HG03439 (cell line): ENCODE data around the gene RAB28.

ENCODE experiments used
- ATAC-seq: cut with Tn5 transposase; IDR thresholded peaks from one replicate; pipeline ENCODE4 v1.9.1; 2021; ENCODE audit warnings: mild to moderate bottlenecking, moderate library complexity; ENCODE audit not compliant: unreplicated experiment

RAB28 gene

DNA sequence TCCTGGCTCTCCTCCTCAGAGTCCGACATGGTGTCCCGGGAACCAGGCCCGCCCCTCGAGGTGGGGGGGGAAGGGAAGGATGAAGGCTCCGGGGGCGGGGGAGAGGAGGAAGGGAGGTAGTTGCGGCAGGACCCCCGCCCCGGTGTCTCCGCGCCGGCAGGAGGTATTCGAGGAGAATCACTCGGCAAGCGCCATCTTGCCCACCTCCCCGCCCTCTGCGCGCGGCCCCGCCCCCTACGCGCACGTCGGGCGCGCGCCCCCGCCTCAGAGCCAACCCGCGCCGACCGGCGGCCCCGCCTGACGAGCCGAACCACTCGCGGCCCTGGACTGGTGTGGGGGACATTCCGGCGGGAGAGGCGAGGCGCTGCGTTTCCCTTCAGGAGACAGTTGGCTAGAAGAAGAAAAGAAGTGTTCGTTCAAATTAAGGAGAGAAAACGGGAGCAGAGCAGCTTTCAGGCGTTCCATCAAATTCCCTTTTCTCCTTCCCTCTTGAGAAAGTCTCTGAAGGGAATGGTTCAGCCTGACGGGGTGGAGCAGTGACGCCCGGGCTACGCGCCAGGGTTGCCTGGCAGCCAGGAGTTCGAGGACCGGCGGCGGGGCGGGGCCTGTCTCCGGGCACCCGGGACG, at the start of gene RAB28:
RAB28 (minus strand) TSS at position 219 of the 627 bp plus-strand sequence.
- ATAC-seq: peak; percentile 98

DNA sequence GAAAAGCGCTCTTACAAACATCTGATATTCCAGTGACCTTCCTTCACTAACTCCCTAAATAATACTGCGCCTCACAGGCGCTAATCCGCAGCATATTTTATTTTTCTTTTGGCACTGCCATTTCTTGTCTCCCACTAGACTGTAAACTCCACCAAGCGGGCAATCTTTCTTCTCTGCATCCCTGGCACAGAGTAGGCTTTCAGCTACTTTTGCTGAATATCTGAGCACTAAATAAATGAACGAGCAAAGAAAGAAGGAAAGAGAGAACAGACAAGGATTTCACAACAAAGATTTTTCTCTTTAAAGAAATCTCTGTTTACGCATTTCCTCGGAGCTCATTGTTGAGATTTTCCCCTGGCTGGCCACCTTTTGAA, 47.5 kb upstream of the RAB28 start:
- no peak for ATAC-seq

DNA sequence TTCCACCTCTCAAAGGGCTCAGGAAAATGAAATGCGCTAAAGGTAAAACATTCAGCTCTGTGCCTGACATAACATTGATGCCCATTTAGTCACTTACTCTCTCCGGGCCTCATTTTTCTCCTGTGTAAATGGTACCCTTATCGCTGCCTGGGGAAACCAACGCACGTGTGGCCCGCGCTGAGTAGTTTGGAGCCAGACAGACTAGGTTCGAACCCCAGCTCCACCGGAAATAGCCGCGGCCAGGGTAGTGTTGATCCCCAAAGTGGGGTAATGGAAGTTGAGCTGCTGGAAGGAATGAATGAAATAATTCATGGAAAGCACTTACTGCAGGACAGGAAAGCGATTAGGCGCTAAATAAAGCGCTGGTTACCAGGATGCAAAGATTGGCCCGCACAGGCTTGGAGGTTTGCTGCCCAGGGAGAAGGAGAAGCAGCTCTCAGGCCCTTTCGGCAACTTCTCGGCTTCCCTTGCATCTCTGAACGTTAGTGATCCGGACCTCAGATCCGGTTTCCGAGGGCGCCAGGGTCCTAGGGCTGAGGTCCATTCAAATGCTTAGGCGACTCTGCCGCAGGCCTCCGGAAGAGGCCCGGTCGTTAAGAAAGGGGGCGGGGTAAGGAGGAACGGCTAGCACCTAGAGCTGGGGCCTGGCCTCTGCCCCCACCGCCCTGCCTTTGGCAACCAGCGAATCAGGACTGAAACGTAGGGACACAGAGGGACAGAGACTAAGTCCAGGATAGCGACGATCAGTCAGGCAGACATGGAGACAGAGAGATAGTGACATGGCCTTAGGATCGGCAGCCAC, 46.9 kb upstream of the RAB28 start:
- ATAC-seq: no peak

DNA sequence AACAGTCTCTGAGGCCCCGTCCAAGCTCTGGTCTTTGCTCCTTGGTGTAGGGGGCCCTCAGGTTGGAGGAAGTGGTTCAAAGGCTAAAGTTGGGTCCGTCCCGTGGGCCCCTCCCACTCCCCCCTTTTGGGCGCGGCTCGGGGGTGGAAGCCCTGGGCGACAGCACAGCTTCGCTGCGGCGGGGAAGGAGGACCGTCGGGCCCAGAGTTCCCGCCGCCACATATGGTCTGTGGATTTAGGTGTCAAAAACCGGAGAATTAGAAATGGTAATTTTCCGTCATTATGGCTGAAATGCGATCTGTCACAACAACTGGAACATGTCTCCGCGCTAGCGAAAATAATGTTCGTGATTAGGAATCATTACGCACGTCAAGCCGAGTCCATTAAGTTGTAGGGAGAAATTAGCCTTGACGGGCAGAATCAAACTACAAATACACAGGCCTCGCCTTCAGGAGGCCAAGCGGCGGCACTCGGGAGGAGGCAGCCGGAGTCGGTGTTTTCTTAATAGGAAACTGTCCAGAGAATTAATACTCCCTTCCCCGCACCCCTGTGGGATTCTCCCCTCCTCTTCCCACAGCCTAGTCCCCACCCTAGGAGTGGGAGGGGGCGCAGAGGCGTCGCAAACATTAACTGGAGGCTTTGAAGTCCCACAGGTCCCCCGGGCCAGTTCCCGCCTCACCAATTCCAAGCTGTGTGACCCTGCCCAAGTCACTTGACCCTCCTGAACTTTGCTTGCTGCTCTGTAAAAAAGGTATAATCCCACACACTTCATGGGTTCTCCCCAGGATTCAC, 45.2 kb upstream of the RAB28 start:
- no peak for ATAC-seq

DNA sequence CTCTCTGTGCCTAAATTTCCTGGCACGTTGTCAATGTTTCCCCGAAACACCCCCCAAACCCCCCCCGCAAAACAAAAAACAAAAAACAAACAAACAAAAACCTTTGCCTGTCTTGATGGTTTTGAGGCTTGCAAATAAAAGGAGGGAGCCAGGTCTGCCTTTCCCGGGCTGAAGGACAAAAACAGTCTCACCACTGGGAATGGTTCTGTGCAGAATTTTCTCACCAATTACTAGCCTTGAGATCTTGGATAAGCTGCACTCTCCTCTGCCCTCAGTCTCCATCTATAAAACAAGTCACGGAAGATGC, 44.6 kb upstream of the RAB28 start:
- ATAC-seq: no peak

DNA sequence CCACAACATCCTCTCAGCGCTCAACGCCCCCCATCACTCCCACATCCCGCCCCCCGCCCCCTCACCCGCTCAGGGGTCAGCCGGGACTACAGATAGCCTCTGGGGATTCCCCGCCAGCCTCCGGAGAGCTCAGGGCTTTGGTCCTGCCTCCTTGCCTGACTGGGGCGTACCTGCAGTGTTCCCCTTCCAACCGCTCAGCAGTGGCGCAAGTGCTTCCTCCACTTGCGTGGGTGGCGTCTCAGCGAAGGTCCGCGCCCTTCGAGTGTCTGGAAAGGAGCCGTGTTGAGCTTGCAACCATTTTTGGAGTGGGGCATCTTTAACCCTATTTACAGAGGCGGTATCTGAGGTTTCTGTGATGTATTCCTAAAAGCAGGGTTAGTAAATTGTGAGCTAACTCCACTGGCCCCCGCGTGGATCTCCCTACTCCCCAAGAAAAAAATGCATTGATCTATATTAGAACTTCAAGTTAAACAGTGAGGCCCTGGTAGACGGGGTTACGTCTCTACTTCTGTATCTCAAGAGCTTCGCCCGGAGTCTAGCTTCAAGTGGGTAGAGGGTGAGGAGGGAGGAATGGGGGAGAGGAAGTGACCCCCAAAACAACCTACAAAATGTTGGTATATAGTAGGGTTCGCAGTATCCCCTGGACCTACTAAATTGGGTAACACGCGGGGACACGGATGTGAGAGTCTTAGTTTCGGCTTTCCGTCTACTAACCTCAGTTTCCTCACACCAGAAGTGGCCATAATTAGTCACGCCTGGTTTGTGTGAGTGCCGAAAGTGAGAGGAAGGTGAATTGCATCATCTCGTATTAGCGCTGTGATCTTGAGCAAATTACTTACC, 44.1 kb upstream of the RAB28 start:
- peak; percentile 88 for ATAC-seq

DNA sequence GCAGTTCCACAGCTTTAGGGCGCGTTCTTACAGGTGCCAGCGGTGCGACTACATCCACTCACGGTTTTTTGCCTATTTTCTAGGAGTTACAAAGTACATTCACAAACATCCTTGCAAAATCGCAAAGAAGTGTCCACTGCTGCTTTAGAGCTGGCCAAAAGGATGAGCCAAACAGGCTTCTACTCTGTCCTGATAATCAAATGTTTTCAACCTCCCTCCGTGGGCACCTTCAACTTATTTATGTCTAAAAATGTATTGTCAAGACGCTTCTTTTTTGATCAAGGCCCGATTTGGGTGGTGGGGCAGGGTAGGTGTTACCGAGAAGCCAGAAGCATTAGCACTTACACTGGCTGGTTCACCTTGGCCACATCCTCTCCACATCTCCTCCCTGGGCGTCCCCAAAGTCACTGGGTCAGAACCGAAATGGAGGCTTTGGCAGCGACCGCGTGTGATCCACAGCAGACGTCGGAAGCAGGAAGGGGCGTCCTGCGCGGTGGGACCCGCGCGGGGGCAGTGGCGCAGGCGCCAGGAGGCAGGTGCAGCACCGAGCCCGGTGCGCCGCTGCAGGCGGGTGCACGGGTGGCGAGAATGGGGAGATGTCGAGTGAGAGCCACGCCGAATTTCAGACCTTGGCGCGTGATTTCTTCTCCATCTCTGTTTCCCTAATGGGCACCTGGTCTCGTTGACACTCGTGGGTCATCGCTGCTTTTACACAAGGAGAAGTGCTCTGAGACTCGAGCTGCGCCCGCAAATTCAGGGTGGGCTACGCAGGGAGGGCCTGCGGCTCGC, 43.2 kb upstream of the RAB28 start:
- ATAC-seq: no peak

DNA sequence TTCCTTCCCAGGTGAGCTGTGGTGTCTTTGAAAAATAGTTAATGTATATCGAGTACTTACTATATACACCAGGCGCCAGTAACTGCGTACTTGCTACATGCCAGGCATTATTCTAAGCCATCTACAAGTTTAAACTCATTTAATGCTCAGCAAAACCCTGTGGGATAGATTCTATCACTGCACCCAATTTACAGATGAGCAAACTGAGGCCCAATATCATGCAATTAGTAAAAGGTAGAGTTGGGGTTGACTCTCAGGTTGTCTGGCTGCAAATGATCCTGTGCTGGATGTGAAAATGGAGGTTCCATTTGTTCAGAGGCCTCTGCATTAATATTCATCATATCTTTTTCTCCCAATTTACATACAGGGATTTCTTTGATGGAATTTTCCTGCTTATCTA, 42.5 kb upstream of the RAB28 start:
- ATAC-seq: no peak

DNA sequence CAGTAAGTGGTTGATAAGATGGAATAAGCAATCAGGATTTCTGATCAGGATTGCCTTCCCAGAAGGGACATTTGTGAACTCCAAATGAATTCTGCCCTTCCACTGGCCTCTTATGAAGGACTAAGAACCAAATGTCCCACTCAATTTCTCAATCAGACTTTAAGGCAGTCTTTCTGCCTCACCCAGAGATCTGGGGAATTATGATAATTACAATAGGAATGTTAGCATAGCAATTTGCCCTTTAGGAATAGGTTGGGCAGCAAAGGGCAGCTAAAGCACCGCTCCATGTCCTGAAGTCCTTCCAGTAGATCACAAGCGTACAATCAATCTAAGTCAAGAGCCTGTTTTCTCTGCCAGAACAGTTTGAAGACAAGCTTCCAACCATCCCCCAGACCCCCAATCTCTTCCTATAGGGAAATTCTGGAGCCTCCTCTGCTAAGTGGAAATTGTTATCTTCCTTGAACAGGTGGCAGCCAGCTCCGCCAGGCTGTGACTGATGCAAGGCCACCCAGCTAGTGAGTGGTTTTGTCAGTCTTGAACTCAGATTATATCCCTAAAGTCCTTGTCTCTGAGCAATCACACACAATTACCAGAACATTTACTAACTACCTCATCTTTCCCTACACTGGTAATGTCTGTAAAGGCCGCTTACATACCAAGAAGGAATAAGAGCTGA, 41.6 kb upstream of the RAB28 start:
- ATAC-seq: no peak

DNA sequence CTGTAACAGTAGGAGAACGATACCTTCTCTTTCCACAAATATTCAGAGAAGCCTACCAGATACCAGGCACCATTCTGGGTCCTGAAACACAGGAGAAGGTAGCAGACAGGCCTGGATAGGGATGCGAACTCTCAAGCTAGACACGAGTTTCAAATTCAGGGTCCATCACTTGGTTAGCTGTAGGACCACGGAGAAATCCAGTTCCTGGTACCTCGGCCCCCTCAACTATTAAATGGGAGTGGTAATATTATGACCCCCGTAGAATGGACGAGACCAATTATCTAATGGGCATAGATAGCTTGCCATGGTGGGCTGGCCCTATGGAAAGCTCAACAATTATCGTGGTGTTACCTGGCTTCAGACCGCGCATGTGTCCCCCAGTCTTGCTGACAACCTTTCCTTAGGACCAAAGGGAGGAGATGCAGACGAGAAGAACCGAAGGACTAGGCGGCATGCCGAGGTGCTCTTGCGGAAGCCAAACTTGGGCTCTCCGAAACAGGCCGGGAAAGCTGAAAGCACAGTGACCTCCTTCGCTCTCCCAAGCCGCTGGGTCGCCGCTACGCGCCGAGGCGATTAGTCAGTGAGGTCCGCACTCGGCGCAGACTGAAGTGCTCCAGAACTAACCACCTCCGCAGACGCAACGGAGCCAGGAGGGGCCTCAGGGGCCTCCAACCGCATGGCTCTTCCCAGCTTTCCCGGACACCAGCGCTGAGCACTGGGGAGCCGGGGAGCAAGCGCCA, 40.5 kb upstream of the RAB28 start:
- no peak for ATAC-seq

DNA sequence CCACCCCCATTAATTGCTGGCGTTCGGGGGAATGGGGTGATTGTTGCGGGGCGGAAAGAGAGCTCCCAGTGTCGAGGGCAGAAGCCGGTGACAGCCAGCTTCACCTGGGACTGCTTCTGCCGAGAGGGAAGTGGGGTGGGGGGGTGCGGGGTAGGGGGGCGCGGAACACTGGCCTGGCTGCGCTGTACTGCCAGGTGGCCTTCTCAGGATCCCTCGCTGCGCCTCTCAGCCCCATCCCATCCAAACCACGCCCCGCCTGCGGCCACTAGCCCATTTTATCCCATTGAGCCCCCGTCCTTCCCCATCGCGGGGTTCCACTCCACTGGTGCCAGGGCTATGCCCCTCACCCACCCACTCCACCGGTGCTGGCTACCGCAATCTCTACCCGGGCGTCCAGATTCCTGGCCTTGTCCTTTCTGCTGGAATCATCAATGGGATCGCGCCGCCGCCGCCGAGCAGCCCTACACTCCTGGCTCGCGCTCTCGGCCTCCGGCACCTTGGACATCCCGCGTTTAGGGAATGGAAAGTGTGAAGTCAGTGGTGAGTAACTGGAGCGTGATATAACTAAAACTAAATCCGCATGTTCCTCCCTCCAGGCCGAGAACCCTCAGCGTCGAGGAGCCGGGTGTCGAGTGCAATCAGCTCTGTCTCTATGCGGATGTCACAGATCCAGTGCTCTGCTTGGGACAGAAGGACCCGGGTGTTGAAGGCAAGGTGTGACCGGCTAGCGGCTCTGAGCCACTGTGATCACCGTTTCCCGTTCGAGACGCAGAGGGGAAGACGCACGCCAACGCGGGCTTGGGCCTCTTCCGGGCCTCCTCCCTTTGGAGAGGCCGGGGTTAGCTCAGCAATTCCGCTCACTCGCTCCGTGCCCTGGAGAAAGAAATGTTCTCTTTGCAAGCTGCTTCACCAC, 39.7 kb upstream of the RAB28 start:
- ATAC-seq: no peak

DNA sequence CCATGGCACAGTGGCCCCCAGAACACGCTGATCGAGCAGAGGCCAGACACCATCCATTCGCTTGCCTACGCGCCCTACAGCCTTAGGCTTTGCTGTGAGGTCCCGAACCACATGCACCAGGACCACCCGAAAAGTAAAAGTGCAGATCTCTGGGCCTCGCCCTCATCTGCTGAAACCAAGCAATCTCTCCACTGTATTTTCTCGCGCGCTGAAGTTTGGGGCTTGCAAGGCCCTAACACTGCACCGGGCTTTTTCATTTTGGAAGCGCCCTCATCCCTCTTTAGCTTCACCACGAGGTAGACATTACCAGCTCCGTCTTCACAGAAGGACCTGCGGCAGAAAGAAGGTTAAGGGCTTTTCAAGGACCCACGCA, 39.0 kb upstream of the RAB28 start:
- ATAC-seq: no peak

DNA sequence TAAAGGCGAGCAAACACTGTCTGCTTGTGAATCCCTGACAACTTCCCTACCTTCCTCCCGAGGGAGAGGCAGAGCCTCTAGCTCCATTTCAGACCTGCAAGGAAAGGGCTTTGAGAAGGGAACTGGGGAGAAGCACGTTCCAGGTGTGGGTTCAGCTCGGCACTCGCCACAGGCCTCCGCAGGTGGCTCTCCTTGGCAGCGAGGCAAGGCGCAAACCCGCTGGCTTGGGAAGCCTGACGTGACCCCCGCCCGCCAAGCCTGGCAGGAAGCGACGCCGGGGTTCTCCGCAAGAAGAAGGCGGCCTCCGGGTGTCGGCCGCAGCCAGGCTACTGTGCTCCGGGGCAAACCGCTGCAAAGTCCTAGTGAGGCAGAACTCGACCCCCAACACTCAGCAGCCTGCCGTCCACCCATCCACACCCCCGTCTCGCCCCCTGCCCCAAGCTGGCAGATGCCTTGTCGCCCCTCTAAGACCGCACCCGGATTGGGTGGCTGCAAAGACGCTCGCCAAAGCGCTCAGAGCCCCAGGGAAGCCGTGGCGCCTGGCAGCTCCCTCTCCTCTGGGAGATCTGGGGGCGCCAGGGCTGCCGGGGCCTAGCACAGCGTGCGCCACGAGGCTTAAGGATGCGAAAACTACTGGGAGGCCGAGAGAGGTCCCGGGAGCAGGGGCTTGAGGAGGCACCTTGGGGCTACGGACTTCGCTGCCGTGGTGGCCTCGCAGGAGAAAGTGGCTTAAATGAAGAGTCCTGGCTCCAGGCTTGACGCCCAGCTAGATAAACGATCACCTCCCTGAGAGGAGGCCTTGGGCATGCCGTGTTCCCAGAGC, 38.4 kb upstream of the RAB28 start:
- ATAC-seq: no peak

DNA sequence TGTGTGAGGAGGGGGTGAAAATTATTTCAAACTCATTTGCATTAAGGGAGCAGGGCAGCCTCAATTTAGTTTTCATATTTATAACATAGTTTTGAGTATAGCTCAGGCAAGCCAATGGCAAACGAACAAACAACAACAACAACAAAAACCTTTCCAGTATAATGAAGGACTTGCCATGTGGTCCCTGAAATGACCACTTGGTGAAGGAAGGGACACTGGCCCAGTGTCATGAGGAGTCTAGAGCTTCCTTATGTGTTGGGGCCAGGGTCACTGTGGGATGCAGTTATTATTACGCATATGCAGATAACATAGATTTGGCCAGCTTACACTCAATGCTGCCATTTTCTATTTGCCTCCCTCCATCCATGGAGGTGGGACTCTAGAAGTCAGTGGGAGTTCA, 36.9 kb upstream of the RAB28 start:
- ATAC-seq: no peak

DNA sequence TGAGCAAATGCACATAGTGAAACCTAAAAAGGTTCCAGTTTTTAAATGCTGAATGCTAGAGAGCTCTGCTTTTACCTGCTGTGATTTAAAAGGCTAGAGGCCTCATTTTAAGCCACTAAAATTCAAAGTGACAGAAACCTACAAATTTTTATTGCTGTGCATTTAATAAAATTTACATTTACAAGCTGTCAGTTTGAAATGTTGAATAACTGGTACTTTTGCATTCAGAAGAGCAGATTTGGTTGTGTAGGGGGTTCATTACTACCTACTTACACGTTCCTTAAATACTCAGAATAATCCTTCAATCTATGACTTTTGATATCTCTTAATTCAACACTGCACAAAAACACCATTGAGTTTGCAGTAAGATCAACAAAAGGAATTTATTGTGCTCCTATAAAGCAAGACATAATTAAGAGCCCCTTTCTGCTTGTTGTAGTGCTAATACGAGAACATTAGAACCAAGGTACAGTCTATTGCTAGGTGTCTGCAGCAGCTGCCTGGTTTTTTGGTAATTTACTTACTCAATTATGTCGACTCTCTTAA, 32.2 kb upstream of the RAB28 start:
- ATAC-seq: no peak

DNA sequence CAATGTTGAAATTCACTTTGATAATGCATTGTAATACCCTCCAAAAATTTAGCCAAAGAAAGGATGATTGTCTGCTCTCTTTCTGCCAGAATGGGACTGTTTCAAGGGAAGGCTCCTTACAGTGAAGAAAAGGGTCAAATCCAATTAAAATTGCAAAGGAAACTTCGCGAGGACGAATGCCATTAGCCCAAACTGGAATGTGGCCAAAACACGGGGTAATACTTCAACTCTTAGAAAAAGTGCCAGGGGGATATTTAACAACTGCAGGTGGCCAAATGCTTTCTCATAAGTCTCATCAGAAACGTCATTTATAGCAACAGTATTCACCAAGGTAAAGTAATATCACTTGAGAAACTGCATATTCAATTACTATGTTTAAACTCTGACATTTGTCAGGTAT, 31.1 kb upstream of the RAB28 start:
- ATAC-seq: no peak

DNA sequence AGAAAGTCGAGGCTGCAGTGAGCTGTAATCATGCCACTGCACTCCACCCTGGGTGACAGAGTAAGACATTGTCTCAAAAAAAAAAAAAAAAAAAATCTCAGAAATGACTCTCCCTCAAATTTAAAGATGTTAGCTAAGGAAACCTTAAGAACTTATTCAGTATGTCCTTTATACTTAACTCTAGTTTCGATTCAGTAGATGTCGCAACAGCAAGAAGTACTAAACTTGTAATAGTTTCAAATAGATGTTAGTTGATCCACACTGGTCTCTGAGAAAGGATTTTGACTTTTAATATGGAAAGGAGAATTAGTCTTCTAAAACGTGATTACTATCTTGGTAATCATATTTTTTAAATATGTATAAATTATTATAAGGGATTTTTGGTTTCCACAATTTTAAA, 30.6 kb upstream of the RAB28 start:
- no peak for ATAC-seq
